ENCODE data around the gene IQCH.

DNA sequence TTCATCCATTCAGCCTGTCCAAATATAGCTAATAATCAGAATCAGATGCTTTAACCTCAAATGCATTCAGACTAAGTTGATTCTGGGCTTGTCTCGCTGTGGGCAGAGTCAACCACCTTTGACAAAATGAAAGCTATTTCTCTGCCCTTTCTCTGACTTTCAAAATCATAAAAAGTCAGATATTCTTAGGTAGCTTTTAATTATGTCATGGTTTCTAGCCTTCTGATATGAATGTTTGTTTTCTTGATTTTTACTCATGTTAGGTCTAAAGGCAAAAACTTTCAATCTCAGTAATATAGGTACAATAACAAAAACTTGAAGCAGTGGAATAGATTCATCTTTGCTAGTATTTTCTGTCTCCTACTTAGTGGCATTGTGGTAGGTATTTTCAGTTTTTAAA, 241.0 kb downstream of the IQCH start:
- TF ChIP-seq EZH2phosphoT487 (IDR thresholded peaks at IDR 0.05; ENCODE audit: borderline replicate concordance, low read length): no peak
- TF ChIP-seq, protein P1, sequence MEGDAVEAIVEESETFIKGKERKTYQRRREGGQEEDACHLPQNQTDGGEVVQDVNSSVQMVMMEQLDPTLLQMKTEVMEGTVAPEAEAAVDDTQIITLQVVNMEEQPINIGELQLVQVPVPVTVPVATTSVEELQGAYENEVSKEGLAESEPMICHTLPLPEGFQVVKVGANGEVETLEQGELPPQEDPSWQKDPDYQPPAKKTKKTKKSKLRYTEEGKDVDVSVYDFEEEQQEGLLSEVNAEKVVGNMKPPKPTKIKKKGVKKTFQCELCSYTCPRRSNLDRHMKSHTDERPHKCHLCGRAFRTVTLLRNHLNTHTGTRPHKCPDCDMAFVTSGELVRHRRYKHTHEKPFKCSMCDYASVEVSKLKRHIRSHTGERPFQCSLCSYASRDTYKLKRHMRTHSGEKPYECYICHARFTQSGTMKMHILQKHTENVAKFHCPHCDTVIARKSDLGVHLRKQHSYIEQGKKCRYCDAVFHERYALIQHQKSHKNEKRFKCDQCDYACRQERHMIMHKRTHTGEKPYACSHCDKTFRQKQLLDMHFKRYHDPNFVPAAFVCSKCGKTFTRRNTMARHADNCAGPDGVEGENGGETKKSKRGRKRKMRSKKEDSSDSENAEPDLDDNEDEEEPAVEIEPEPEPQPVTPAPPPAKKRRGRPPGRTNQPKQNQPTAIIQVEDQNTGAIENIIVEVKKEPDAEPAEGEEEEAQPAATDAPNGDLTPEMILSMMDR (IDR thresholded peaks at IDR 0.05; ENCODE audit: low read depth, low read length, poor library complexity, severe bottlenecking): no peak

Data from DOHH2 (cell line).